DMS79 treated with DMSO at 0.1 percent for 48 hours (cell line): ENCODE results near the gene CGNL1.
A peak's percentile ranks its signal among the peaks of the same experiment; 100 is the strongest.

Experiments used
- DNase-seq: peaks from one replicate; lab custom pipeline; 2025; lab: John Stamatoyannopoulos, UW

The CGNL1 gene

DNA sequence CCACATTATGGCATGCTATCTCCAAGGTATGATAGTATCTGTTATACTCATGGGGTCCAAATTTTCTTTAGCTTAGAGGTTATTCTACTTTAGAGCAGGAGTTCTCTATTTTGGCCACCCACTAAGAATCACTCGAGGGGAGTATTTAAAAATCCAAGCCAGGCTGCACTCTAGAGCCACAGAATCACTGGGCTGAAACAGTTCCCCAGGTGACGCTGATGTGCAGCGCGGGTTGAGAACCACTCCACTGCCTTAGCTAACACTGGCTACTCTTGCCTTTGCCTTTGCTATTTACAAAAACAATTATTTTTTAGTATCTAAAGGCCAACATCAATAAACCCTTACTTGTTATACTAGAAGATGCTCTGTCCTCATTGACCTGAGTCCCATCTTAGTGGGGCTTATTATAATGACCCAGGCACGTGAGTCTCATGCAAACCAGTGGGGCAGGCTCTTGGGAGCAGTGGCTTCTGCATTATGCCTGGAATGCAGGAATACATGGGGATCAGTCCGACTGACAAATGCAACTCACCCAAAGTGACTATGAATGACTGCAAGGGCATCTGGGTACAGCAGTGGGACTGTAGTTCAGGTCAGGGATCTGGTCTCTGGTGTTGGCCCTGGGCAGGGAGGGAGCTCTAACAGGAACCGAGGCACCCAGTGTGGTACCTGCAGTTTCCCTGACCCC is 21.7 kb upstream of the CGNL1 start:
- DNase-seq: peak; percentile 57

DNA sequence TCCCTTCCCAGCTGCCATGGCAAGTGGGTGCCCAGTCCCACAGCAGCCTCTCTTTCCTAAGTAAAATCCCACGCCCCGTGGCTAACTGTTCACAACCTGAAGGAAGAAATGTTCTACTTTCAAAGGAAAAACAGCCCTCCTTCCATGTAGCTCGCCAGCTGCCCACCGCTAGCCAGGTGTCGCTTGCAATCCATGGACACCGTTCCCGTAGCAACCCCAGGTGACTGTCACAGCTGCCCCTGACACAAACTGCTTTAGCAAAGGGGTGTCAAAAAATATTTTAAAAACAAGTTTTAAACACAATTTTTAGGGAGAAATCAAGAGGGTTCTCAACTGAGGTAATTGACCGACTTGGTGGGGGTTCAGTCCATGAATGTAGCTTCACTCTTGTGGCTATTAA is 21.0 kb upstream of the CGNL1 start:
- DNase-seq: peak; percentile 25

DNA sequence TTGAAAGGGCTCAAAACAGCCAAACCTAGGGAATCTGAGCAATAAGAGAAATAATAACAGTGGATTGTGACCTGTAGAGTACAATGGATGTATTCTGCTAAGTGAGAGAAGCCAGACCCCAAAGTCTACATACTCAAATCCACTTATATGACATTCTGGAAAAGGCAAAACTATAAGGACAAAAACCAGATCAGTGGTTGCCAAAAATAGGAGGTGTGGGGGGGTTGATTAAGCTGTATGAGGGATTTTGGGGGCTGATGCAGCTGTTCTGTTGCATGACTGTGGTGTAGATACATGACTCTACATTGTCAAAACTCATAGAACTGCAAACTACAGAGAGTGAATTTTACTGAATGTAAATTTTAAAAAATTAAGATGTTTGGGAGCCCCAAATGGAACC is 20.1 kb upstream of the CGNL1 start:
- no peak for DNase-seq

DNA sequence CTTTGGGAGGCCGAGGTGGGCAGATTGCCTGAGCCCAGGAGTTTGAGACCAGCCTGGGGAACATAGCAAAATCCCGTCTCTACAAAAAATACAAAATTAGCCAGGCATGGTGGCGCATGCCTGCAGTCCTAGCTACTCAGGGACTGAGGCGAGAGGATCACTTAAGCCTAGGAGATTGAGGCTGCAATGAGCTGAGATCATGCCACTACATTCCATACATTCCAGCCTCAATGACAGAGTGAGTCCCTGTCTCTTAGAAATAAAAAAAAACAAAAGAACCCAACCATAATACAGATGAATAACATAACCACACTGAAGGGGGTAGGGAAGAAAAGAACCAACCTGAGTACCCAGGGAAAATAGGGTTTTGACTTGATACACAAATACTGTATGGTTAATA is 19.7 kb upstream of the CGNL1 start:
- DNase-seq: no peak

DNA sequence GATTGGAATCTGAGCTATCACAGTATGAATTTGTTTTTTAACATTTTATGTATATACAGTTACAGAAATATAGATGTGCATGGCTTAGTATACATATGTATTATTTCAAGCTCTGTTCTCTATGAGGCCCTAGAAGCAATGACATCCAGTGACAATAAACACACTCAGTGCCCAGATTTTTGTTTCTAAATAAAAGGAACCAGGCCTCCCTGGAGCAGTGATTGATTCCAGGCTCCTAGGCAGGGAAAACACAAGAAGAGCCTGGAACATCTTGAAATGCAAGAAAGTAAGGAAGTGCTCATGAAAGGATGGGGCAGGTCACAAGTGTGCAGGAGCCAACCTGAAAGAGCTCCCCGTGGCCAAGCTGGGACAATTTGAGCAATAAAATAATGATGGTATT is 18.5 kb upstream of the CGNL1 start:
- no peak for DNase-seq

DNA sequence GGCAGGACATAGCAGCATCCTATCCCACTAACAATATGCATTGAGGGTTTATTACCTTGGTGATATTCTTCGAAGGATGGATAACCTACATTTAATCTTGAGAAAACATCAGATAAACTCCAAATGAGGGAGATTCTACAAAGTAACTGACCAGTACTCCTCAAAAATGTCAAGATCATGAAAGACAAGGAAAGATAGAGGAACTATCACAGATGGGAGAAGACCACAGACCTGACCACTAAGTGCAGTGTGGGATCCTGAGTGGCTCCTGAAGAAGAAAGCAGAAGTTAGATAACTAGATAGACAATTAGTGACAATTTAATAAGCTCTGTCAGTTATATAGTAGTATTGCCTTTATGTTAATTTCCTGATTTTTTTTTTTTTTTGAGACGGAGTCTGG is 17.7 kb upstream of the CGNL1 start:
- DNase-seq: no peak

DNA sequence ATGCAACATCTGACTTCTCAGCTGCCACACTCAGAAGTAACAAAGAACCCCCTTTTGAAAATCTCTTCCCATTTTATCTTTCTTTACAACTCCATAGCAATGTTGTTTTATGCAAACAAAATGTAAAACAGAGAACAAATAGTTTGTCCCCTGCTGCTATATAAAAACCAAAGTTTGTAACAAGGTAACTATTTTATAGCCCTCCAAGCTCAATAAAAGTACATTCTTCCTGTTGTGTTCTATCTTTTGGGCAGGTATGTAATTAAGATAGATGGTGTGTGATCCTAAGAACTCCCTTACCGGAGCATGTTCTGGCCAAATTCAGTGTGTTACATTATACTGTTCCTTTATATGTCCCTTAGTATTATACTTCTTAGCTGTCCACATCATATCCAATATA is 12.6 kb upstream of the CGNL1 start:
- no peak for DNase-seq

DNA sequence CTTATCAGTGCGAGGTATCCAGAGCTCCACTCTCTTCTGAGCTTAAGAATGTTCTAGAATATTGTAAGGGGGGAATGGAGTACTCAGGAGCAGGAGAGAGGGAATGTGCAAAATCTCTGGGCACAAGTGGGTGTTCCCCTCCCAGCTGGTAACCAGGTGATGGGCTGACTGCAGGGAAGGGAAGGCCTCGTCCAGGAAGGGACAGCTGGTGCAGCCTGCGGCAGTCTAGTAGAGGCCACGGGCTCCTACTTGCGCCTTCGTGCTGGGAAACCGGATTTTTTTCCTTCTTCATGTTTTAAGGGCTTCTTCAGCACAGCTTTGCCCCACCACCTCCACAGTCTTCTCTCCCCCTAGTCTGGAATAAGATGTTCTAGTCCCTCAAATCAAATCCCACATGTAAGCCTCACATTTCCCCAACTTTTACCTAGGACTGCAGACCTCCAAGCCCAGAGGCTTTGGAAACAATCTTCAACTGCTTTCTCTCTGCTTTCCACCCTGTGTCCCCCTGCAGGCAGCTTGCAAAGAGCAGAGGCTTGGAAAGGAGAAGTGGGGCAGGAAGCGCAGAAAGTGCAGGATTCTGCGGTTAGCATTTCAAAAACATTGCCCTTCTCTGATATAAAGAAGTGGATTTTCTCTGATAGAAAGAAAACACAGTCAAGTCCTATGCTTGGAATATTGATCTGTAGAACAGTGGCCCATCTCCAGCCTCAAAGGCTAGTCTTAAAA is 11.9 kb upstream of the CGNL1 start:
- DNase-seq: no peak

DNA sequence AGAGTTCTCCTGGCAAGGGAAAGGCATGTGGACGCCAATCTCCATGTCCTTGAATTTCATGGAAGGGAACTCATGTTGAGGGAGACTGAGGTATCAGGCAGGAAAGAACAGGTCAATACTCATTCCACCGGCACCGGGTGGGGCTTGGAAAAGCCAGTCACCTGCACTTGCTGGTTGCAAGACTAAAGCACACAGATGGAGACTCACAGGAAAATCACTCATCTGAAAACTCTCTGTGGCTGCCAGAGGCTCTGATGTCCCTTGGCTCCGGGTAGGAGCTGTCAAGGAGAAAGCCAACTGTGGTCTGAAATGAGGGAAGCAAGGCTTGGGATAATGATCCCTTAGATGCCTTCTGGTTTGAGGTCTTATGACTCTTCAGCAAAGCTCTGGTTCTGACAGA is 8.7 kb upstream of the CGNL1 start:
- no peak for DNase-seq

DNA sequence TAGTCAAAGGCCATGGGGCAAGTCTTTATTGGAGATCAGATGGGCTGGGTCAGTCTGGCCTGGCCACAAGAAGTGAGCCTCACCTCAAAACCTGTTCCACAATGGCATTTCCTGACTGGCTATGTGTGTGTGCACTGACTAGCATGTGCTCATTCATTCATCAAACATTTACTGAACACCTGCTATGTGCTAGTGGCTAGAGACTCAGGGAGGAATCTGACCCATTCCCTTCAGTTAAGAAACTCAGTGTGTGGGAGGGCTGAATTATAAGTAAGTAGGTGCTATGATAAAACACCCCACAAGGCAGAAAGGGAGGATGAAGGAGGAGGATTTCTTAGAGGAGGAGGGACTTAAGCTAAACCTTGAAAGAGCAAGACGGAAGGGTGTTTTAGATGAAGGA is 5.4 kb upstream of the CGNL1 start:
- DNase-seq: no peak

DNA sequence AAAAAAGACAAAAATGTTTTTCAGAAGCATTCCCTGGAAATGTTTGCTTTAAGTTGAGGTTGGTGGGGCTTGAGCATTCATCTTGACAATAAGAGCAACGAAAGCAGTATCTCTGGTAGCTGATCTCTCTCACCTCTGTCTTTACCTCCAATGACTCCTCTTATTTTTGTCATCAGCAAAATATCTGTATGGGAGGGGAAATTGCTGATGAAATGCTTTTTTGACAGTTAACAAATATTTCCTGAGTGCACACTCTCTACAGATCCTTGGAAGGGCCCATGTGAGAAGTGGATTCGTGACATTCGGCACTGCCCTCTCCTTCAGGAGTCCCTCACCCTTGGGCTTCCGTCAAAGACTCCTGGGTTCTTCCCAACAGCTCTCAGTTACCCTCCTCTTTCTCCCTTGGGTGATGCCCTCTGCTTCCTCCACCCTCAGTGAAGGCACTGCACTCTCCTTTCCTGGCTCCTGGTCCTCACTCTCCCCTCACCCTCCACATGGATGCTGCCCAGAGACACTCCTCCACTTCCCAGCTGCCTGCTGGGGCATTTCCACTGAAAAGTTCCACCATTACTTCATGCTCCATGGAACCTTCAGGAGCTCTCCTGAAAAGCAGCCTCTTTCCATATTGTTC is 2.9 kb upstream of the CGNL1 start:
- DNase-seq: no peak

DNA sequence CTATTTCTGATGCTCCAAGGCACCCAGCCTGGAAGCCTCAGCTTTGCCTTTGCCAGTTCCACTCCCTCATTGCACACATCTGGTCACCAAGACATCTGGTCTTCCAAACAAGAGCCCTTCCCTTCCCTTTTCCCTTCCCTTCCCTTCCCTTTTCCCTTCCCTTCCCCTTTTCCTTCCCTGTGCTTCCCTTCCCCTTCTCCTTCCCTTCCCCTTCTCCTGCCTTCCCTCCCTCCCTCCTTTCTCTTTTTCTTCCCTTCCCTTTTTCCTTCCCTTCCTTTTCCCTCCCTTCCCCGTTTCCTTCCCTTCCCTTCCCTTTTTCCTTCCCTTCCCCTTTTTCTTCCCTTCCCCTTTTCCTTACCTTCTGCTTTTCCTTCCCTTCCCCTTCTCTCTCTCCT is 2.4 kb upstream of the CGNL1 start:
- DNase-seq: no peak

DNA sequence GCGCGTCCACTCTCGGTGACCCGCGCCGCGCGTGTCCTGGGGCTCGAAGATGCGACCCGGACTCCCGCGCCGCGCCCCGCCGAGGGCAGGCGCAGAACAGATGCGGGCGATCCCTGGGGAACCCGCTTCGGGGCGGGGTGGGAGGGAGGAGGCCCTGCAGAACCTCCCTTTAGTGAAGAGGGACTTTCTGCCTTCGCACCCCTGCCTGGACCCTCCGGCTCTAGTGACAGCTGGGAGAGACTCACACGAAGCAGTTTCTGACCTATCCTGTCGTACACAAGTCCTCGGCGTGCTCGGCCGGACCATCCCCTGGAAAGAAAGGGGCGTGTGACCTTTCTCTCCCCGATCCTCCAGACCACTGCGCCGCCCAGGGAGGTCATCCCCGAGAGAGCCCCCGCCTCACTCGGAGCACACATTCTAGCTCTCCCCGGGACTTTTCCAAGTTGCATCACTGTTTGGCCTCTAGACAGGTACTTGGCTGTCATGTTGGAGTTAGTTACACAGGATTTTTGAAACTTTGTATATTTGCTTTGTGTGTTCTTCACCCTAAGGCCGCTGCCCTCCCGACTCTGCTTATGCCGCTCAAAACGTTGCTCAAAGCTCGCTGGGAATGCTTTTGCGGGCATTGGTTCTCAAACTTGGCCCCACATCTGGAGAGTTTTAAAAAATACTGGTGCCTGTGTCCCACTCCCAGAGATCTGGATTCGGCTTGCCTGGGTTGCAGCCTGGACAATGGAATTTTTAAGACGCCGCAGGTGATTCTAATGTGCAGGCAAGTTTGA is 582 bp downstream of the CGNL1 start:
- no peak for DNase-seq

DNA sequence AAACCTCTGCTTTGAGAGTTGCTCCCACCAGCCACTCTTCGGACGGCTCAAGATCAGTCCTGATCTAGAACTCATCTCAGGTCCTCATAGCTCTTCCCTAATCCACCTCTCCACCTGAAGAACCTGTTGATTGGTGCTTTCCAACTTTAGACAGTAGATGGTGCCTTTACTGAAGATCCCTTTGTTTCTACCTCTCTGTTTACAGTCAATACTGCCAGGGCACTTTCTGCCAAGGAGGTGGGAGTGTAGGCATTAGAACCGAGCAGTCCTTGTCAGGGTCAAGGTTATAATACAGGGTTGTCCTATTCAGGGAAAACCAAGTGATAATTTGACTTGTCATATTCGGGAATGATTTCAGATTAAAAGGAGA is 1.2 kb downstream of the CGNL1 start:
- DNase-seq: no peak

DNA sequence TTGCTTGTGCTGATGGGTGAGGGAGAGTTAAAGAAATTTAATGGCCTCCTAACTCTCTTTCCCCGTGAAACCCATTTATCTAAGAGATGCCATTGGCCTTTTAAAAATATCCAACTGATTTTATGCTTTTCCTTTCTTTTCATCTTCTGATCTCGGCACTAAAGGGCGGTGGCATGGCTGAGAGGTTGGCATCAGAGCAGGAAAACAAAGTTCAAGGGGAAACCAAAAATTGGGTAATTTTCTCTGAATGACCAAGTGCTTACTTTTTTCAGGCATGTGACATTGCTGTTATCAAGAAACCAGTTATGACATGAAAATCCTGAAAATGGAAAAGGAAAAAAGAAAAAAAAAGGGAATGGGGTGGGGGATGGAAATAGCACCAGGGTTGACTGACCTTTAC is 3.2 kb downstream of the CGNL1 start:
- DNase-seq: no peak

DNA sequence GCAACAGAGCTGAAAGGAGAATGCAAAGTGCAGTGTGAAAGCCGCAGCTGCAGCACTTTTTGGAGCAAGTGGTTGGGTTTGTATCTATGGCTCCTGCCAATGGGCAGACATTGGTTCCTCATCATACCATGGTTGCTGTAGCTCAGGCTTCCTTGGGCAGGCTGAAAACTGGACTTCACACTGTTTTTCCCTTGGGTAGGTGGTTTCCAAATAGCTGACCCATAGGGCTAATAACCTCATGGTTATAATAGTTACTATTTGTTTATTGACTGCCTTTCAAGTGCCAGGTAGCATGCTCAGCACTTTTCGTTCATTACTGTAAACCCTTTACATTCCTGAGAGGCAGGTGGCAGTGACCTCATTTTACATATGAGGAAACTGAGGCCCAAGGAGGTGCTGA is 4.5 kb downstream of the CGNL1 start:
- DNase-seq: no peak

DNA sequence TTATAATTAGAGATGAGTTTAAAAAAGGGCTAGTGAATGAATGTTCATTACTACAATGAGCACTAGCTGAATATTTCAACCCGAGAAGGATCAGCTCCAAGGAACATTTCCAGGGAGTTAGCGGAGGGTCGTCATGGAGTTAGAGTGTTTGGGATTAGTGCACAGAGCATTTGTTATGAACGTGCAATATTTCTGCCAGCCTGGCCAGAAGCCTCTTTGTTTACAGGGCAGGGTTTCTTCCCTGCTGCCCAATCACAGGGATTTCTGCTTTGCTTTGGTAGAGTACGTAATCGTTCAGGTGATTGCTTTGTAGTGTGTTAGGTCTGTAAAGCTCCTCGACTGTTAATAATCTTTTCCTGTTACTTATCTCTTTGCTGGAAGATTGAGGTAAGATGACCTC is 5.9 kb downstream of the CGNL1 start:
- DNase-seq: peak; percentile 3

DNA sequence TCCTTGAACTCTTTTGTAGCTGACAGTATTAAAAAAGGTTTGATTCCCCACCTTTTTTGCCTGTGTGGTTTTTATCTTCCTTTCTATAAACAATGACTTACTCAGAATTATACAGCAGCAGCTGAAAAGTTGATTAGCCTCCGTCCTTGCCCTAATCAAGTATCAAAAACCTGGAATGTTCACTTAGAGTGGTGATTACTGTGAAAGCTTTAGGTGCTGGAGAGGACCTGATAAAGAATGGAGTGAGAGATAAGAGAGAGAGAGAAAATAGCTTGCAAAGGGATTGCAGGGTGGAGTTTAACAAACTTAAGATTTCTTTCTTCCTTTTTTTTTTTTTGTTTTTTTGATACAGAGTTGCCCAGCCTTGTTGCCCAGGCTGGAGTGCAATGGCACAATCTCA is 6.7 kb downstream of the CGNL1 start:
- no peak for DNase-seq

DNA sequence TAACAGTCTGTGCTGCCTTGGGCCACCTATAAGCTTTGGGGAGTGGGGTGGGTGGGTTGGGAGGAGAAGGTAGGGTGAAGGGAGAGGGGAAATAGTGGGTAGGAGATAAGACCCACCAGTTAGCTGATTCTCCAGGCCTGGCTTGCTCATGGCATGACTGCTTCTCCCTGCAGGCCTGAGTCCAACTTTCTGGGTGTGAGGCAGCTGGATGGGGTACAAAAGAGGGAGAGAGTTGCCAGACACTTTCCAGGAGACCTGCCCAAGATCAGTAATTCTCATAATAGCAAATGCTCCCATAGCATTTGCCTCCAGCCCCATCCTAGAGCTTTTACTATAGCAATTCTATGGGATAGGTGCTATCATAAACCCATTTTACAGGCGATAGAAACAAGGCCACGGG is 7.7 kb downstream of the CGNL1 start:
- DNase-seq: no peak

DNA sequence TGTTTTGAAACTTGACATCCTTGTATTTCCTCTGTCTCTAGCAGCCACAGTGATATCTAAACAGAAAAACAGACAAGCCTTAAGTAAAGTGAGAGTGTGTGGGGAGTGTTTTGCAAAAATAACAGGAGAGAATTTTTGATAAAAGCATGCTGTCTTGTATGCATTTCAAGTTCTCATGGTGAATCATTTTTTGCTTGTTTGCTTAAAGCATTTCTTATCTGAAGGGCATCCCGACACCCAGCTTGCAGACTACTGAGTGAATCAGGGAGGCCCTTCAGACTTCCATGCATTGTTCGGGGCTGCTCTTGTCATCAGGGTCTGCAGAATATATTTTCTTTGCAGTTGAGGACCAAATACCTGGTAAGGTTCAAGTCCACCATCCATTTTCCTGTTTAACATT is 8.5 kb downstream of the CGNL1 start:
- no peak for DNase-seq

DNA sequence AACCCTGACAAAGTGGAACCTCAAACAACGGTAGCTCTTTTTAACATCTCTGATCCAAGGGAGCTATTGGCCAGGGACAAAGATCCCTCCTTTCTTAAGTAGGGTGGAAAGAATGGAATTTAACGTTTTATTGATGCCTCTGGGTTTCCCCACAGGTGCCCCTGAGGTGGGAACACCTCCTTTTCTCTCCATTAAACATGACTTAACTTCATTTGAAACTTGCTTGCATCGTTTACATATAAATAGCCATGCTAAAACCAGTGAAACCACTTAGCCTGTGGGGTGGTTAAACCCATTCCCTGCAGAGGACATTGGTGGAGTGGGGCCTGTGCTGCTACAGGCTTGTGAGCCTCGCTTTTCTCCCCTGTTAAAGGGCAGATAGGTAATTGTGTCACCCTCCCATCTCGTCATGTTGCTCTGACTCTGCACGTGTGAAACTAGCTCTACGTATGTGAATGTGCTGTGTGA is 9.7 kb downstream of the CGNL1 start:
- no peak for DNase-seq

DNA sequence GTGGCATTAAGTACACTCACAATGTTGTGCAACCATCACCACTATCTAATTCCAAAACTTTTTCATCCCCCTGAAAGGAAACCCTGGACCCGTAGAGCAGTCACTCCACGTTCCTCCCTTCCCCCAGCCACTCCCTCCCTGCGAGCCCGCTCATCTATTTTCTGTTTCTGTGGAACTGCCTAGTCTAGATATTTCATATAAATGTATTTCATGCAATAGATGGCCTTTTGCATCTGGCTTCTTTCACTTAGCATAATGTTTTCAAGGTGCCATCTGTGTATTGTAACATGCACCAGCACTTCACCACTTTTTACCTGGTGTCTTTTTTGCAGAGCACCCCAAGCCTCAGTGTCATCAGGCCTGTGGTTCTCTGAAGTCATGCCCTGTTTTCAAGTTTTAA is 10.7 kb downstream of the CGNL1 start:
- DNase-seq: no peak

DNA sequence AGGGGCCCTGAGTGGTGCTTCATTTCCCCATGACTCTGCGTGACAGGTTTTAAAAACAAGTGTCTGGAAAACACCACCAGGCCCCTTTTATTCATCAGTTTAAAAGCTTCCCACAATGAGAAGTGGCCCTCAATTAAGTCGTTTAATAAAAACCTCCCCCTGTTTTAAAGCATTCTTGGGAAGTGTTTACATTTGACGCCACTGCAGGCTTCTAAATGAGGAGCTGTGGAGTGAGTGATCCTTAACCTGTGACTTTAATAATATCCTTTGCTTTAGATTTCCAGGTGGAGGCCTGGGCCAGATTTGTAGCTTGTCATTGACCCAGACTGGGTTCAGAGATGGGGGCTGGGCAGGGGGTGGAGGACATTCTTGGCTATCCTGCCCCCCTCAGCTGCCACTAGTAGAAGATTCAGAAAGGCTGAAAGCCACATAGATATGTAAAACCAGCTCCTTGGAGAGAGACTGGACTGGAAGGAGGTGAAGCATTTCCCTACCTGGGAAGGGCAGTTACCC is 11.3 kb downstream of the CGNL1 start:
- peak; percentile 52 for DNase-seq
